NB4 (cell line): ENCODE results near the gene EMX2.

ENCODE experiments used
- CTCF ChIP-seq: IDR thresholded peaks from one replicate; pipeline ENCODE4 v1.5.1; 2012; ENCODE audit warnings: low read depth, low read length
- MAX ChIP-seq: IDR thresholded peaks from 2 replicates; pipeline ENCODE4 v1.6.1; 2011; ENCODE audit warnings: low read depth, low read length
- MYC ChIP-seq: IDR thresholded peaks from 2 replicates; pipeline ENCODE4 v1.6.1; 2011; ENCODE audit warnings: low read depth, low read length
- POLR2A ChIP-seq: IDR thresholded peaks from 2 replicates; pipeline ENCODE4 v1.6.1; 2011; ENCODE audit warnings: mild to moderate bottlenecking; ENCODE audit not compliant: insufficient read length; ENCODE audit errors: extremely low read depth

GRCh38 chr10:117562896-117563737, 20.6 kb downstream of the EMX2 start:
- TF ChIP-seq CTCF (no peak), POLR2A (no peak), MYC (no peak), MAX (no peak)
